PC-3 (cell line): ENCODE measurements around the gene ABRACL.

Experiments
- EZH2 ChIP-seq: fragments of 300-600 bp; sonication (generic); IDR thresholded peaks from one replicate; pipeline ENCODE4 v1.6.1; 2017; ENCODE audit warnings: antibody characterized with exemption, mild to moderate bottlenecking, low read length; ENCODE audit not compliant: unreplicated experiment
- EZH2phosphoT487 ChIP-seq: fragments of 300-600 bp; sonication (generic); IDR thresholded peaks from 2 replicates; pipeline ENCODE4 v1.6.1; 2018; ENCODE audit warnings: mild to moderate bottlenecking, antibody characterized with exemption, low read length, borderline replicate concordance
- TF ChIP-seq, protein P1 (sequence below): fragments of 300-600 bp; sonication (generic); conservative IDR thresholded peaks from 2 replicates; pipeline ENCODE4 v1.5.1; 2017; ENCODE audit warnings: antibody characterized with exemption, low read depth, mild to moderate bottlenecking, low read length

DNA sequence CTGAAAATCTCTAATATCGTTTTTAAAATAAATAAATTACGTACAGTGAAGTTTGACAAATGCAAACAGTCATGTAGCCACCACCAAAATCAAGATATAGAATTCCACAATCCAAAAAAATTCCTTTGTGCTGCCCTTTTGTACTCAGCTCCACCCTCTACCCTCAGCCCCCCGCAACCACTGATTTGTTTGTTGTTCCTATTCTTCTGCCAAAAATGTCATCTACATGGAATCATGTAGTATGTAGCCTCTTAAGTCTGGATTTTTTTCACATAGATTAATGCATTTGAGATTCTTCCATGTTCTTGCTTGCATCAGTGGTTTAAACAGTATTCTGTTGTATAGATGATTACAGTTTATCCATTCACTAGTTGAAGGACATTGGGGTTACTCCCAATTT, 32.0 kb upstream of the ABRACL start:
- no peak for TF ChIP-seq EZH2phosphoT487
- TF ChIP-seq, protein P1, sequence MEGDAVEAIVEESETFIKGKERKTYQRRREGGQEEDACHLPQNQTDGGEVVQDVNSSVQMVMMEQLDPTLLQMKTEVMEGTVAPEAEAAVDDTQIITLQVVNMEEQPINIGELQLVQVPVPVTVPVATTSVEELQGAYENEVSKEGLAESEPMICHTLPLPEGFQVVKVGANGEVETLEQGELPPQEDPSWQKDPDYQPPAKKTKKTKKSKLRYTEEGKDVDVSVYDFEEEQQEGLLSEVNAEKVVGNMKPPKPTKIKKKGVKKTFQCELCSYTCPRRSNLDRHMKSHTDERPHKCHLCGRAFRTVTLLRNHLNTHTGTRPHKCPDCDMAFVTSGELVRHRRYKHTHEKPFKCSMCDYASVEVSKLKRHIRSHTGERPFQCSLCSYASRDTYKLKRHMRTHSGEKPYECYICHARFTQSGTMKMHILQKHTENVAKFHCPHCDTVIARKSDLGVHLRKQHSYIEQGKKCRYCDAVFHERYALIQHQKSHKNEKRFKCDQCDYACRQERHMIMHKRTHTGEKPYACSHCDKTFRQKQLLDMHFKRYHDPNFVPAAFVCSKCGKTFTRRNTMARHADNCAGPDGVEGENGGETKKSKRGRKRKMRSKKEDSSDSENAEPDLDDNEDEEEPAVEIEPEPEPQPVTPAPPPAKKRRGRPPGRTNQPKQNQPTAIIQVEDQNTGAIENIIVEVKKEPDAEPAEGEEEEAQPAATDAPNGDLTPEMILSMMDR = no peak
- no peak for TF ChIP-seq EZH2
